Suppressor macrophage treated with lipopolysaccharide for 1 hour (primary cell): ENCODE results near the gene SLC25A12.
"Not testable (repeated sequence)": the region's sequence is repeated elsewhere in the genome, so short reads cannot be mapped to it uniquely, and the experiment has no call there.

ENCODE experiments used
- DNase-seq, 3 donors: peaks; one replicate each; pipeline ENCODE4 v3.0.0-alpha.2; 2020 to 2022

The SLC25A12 gene, protein sequence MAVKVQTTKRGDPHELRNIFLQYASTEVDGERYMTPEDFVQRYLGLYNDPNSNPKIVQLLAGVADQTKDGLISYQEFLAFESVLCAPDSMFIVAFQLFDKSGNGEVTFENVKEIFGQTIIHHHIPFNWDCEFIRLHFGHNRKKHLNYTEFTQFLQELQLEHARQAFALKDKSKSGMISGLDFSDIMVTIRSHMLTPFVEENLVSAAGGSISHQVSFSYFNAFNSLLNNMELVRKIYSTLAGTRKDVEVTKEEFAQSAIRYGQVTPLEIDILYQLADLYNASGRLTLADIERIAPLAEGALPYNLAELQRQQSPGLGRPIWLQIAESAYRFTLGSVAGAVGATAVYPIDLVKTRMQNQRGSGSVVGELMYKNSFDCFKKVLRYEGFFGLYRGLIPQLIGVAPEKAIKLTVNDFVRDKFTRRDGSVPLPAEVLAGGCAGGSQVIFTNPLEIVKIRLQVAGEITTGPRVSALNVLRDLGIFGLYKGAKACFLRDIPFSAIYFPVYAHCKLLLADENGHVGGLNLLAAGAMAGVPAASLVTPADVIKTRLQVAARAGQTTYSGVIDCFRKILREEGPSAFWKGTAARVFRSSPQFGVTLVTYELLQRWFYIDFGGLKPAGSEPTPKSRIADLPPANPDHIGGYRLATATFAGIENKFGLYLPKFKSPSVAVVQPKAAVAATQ

DNA sequence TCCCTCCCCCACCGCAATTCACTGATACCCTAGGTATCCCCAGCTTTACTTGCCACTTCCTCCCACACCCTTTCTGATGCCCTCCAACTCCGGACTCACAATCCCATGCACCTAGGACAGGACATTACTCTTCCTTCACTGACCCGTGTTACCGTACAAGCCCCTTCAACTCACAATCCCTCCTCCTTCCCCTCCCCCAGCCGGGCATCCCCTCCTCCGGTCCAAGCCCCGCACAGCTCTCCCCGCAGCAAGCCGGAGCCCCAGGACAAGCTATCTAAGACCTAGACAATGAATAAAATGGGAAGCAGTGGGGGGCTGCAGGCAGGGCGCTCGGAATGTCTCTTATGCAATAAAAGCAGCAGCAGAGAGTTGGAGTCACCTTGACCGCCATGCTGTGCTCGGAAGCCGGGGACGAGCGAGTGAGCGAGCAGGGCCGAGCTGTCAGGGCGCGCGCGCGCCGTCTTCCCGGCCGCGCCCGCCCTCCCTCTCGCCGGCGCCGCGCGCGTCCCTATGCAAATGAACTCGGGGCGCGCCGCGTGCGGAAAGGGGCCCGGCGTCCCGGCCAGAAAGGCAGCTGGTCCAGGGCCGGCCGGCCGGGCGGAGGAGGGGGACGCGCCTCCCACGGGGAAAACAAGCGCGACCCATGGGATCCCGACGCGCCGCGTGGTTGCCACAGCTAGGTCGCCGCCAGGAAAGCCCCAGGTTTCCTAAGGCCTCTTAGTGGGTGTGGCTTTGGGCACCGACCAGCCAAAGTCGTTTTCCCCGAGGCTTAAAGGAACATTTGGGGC is at the start of gene SLC25A12:
TSS of gene SLC25A12 (minus strand) at position 421 of the 788 bp plus-strand sequence. CDS start at position 391, 30 bp downstream.
- peak; percentile 85 to 95 (median 92) for DNase-seq

DNA sequence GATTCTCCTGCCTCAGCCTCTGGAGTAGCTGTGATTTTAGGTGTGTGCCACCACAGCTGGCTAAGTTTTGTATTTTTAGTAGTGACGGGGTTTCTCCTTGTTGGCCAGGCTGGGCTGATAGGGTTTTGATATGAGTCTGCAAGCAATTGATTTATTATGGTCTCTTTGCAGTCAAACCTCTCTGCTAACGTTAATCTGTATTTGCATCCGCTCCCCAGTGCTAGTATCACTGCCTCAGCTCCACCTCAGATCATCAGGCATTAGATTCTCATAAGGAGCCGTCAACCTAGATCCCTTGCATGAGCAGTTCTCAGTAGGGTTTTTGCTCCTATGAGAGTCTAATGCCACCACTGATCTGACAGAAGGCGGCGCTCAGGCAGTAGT is 47.3 kb upstream of the SLC25A12 start:
- no peak for DNase-seq

DNA sequence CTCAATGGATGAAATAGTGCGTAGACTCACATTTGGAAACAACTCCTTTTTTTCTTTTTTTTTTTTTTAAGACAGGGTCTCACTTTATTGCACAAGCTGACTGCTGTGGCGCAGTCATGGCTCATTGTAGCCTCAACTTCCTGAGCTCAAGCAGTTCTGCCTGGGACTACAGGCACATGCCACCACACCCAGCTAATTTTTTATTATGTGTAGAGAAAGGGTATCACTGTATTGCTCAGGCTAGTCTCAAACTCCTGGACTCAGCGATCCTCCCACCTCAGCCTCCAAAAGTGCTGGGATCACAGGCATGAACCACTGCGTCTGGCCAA is 45.7 kb upstream of the SLC25A12 start:
- DNase-seq, result peak; percentile 9 to 32 (median 27)

DNA sequence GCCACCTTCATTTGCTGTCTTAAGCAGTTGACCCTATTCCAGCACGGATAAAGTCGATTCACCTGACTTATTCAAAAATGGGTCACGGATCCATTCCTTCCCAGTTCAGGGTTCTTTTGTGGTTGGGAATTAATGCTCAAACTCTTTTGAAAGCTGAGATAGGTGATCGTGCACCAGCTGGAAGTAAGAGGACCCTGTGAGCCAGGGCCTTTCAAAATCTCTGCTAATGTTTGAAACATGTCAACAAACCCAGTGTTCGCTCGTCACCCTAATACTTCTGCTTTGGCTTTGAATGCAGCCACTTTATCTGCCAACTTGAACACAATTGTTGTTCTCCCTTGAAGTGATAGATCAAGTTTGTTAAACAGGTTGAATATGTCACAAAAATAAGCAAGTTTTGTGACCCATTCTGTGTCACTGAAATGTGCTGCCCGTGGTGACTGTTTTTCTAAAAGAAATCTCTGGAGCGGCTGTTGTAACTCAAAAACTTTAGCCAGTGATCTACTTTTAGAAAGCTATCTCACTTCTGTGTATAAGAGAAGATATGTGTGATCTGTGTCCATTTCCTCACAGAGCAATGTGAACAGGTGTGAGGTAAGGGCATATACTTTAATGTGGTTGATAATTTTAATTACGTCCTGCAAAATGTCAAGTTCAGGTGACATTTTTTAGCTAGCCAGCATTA is 45.2 kb upstream of the SLC25A12 start:
- DNase-seq, result no peak

DNA sequence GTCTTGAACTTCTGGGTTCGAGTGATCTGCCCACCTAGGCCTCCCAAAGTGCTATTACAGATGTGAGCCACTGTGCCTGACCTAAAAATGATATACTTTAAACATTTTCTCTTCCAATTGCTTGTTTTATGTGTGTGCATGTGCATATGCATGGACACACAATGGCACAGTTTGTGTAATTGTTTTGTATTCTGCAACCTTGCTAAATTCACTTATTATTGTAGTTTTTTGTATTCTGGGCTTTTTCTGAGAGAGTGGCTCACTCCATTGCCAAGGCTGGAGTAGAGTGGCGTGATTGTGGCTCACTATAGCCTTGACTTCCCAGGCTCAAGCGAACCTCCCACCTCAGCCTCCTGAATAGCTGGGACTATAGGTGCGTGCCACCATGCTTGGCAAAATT is 36.3 kb upstream of the SLC25A12 start:
- no peak for DNase-seq

DNA sequence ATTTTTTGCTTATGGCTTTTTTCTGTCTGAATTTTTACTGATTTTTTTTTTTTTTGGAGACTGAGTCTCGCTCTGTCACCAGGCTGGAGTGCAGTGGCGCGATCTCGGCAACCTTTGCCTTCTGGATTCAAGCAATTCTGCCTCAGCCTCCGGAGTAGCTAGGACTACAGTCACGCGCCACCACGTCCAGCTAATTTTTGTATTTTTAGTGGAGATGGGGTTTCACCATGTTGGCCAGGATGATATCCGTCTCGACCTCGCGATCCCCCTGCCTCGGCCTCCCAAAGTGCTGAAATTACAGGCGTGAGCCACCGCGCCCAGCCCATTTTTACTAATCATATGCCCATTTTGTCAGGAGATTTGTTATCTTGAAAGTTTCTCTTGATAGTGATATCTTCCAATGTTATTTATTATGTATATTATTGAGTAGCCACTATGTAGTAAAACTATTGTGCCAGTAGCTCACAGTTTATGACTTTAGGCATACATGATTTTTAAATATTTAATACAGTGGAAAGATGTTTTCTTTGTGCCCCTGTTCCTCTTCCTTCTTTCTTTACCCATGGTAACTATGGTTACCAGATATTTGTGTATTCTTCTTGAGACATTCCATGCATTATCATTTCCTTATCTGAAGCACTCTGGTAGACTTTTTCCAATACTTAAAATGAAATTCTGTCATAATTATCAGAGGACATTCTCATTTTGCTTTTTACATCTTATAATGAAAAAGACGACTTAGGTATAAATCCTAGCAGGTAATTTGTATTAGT is 30.3 kb upstream of the SLC25A12 start:
- no peak for DNase-seq

DNA sequence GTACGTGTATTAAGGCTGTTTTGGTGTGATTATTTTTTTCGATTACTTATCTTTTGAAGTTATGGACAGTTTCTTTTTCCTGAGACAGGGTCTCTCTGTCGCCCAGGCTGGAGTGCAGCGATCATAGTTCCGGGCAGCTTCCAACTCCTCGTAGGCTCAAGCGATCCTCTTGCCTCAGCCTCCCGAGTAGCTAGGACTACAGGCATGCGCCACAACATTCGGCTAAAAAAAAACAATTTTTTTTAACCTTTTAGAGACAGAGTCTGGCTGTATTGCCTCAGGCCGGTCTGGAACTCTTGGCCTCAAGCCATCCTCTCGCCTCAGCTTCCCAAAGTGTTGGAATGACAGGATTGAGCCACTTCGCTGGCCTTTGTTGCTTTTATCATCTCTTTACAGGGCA is 29.2 kb upstream of the SLC25A12 start:
- DNase-seq, result no peak

DNA sequence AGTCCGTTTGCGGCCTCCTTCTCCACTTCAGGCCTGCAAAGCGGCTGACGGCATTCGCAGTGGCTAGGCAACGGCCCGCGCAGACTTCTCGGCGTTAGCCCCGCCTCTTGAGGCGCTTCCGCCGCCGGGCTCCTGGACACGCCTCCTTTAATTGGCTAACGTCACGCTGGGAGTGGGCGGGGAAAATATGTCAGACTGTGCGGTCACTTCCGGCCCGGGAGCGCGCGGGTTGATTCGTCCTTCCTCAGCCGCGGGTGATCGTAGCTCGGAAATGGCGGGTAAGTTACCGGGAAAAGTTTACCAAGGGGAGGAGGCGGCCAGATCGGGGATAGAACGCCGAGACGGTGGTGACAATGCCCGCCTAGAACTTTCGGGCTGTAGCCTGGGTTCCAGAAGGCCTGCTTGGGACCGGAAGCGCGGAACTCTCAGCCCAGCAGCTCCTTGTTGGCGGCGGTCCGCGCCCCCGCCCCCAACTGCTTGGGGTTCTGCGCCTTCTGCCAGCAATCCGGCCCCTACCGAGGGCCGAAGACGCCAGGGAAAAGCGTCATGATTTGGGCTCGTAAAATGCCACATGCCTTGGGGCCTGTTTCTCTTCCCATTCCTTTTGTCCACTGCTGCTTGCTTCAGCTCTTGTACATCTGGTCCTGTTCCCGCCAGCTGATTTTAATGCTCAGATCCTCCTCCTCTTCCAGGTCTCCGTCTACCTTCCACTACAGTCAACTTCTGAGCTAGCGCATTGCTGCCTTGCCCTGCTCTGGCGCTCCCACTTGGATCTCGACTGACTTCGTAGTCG is 28.4 kb upstream of the SLC25A12 start, which contains the start of gene HAT1:
TSS of gene HAT1 (plus strand) at position 232 of the 793 bp plus-strand sequence. CDS start at position 272, 40 bp downstream.
- peak; percentile 99 to 100 (median 100) for DNase-seq

DNA sequence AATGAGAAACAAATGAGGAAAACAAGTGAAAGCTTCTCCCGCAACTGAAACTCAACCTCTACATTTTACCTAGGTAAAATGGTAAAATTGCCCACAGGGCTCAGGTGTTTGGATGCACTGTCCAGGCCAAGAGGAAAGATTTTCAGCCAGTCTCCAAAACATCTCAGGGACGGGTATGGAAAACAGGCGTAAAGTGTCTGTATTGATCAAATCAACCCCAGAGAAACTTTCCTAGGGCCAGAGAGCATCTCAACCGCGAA is 27.9 kb upstream of the SLC25A12 start:
- DNase-seq, result no peak

DNA sequence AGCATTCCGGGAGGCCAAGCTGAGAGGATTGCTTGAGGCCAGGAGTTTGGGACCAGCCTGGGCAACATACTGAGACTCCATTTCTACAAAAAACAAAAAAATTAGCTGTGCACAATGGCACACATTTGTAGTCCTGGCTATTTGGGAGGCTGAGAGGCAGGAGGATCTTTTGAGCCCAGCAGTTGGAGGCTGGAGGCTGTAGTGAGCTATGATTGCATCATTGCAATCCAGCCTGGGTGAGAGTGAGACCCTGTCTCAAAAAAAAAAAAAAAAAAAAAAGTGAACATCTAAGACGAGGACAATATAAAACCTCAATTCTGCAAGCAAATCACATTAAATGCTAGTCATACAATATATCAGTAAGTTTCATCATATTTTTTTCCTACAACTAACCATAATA is 25.4 kb upstream of the SLC25A12 start:
- no peak for DNase-seq

DNA sequence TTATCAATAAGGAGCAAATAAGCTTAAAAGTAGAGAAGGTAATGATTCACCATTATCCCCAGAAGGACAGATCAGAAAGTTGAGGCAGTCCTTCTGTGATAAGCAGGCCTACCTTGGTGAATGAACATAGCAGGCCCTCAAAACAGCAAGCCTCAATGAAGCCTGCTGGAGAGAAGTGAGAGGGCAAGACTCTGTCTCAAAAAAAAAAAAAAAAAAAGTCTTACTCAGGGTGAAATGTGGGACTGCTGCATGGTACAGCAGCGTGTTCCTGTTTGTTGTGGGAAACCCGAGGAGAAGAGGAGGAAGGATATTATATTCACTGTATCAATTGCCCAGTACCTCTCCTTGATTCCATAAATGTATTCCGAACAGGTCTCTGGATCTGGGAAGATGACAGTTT is 19.5 kb upstream of the SLC25A12 start:
- DNase-seq, result no peak

DNA sequence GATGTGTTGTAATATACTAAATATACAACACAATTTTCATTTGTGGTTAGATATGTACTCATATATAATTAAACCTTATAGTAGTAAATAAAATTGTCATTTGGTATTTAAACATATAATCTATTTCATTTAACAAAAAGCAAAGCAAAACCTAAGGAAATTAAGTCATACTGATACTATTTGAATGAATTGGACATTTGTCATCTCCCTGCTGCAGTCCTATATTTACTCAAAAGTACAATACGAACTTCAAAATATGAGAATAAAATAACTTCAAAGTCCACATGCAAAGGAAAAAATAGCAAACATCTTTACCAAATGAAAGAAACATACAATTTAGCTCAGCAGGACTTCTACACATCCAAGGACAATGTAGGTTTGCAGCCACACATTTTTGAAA is 16.4 kb upstream of the SLC25A12 start:
- no peak for DNase-seq

DNA sequence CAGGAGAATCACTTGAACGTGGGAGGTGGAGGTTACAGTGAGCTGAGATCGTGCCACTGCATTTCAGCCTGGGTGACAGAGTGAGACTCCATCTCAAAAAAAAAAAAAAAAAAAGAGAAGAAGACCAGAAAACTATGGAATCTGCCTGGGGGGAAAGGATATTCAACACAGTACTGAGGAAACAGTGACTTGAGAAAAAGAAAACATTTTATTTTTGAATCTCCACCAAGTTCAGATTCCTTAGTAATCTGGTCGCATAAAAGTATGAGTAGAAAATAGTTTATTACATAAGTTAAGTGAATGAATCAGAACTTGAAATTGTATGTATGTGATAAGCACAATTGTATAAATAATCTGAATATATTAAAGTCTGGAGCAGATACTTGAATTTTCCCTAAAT is 15.2 kb upstream of the SLC25A12 start:
- no peak for DNase-seq

DNA sequence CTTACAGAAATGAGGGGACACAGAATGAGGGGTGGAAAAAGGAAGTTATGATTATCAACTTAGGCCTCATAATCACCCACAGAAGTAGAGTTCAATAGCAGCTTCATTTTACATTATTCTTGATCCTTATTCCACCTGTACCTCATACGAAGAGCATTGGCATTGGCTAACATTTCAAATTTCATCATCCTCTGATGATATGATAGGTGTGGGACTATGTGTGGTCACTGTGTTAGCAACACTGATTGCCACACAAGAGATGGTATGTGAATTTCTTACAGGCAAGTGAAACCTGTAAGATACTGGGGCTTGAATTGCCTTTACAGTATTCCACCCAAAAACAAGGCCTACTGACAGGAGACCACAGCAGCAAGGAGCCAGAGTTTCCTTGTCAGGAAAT is 14.2 kb upstream of the SLC25A12 start:
- DNase-seq, result no peak

DNA sequence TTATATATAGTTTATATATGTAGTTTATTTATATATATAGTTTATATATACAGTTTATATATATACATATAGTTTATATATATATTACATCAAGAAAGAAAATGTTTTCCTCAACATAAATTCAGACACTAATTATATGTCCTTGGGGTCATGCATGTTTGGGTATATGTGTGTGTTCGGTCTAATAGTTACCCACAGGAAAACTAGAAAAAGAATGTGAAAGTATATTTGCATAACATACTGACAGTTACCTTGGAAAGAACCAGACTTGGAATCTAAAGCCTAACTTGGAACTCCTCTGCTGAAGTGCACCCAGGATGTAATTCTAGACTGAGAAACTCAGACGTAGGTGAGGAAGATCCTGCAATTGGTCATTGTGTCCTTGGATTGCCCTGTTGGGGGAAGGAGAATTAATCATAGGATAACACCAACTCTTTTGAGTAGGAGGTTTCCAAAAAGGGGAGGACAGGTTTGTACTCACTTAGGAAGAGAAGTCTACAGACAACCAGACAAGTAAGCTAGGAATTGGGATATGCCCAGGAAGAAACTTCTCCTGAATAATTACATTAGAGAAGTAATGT is 8.9 kb upstream of the SLC25A12 start:
- DNase-seq, result no peak

DNA sequence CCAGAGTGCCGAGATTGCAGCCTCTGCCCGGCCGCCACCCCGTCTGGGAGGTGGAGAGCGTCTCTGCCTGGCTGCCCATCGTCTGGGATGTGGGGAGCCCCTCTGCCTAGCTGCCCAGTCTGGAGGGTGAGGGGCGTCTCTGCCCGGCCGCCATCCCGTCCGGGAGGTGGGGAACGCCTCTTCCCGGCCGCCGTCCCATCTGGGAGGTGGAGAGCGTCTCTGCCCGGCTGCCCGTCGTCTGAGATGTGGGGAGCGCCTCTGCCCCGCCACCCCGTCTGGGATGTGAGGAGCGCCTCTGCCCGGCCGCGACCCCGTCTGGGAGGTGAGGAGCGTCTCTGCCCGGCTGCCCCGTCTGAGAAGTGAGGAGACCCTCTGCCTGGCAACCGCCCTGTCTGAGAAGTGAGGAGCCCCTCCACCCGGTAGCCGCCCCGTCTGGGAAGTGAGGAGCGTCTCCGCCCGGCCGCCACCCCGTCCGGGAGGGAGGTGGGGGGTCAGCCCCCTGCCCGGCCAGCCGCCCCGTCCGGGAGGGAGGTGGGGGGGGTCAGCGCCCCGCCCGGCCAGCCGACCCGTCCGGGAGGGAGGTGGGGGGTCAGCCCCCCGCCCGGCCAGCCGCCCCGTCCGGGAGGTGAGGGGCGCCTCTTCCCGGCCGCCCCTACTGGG is 5.7 kb upstream of the SLC25A12 start:
- not testable (repeated sequence) for DNase-seq

DNA sequence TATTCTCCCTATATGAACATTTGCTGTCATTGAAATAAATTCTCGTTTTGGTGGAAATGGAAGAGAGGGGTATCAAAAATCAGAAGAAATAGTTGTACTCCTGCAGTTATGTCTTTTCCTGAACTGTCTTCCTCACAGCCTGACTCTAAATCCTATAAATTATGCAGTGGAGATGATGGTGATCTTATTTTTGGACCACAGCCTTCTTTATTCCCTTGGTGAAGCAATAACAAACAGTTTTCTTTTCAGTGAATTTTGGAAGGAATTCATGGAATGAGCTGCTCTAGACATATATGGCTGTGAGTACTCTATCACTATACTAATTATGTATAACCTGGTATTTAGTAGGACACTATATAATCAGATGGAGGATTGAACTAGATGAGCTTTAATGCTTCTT is 1.7 kb upstream of the SLC25A12 start:
- DNase-seq, result no peak

DNA sequence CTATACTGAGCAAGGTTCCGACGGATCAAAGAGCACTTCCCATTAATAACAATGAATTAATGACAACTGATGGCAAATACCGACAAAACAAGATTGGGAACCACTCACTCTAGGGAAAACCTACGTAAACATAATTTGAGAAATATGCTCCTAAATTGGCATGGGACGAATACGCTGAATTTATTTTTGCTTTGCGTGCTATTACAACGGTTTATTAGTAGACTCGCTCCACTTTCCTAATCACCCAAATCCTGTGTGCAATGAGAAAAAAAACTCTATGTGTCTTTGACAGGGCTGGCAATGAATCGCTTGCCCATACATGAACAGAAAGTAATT is 536 bp upstream of the SLC25A12 start:
- DNase-seq, result no peak

DNA sequence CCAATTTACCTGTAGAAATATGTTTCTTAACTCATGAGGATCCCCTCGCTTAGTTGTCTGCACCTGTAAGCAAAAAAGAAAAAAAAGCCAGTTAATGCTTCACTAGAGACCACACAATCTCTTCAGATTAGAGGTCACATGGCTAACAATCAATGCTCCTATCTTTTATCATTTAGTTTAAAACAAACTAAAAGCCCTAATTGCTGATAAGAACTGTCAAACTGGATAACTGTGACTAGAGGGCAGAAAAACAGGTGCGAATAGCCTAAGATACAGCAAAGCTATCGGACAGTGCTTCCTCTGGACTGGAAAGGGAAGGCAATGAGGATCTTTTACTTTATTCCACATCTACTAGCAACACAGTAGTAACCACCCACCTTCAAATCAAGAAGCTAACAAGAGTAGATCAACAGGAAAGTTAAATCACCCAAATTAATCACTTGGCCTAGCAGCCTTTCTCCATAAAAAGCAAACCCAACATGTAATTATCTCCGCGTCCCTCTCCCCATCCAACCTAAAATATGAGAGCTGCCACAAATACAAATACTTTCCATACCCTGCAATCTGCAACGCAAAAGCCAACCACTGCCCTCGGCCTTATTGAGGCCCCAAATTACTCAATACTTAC is 734 bp downstream of the SLC25A12 start:
- DNase-seq, result peak in 2 of 3 donors; percentile 10 to 26

DNA sequence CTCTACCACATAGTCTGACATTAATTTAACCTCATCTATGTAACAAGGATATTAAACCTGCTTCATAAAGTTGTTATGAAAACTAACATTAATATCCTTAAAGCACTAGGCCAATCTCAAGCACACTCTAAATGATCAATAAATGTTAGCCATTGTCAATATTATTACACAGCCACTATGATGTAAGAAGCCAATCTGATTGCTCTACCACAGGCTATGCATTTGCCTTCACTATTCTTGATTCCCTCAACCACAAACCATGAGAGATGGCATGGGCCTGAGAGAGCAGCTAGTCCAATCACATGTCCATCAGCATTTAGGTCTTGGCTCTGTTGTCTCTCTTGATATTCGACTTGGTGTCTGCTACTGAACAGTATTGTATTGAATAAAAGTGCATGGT is 4.2 kb downstream of the SLC25A12 start:
- DNase-seq, result no peak
